Measurements from ENCODE around the gene LRRC55. TPM values are rescaled to one million over a fixed set of nuclear protein-coding genes. Genes with fewer than 3 reads are reported as not detected.

The LRRC55 gene
- total RNA-seq, 2 donors from 2014 or later = 0.04 TPM; not detected in 1

GRCh38 chr11:57153448-57153847 lies 28.3 kb upstream of the LRRC55 start:
- no peak for DNase-seq
- no peak for TF ChIP-seq CTCF (conservative IDR thresholded peaks at IDR 0.05)

GRCh38 chr11:57154739-57155138 lies 27.0 kb upstream of the LRRC55 start:
- no peaks in the 10 kb centered on the region for H3K9me3 Mint-ChIP-seq
- H3K4me3 Mint-ChIP-seq = no peak overlapping the region
- Histone ChIP-seq H3K27ac (ENCODE audit: low read depth, low read length) (no peak overlapping the region), H3K9me3 (ENCODE audit: control insufficient read depth, low read length) (no peaks in the 10 kb centered on the region), H3K27me3 (ENCODE audit: control insufficient read depth, insufficient read depth, low read length, poor library complexity, severe bottlenecking) (no peaks in the 10 kb centered on the region), H3K4me1 (ENCODE audit: control insufficient read depth, insufficient read depth, low read length) (peaks cover 5% of the 10 kb centered on the region), H3K4me3 (ENCODE audit: low read length) (no peak overlapping the region), H3K9ac (ENCODE audit: extremely low read depth, low read length, poor library complexity, severe bottlenecking) (no peak overlapping the region), H3K36me3 (ENCODE audit: control insufficient read depth, insufficient read depth, low read length) (no peaks in the 10 kb centered on the region)
- no peak for TF ChIP-seq CTCF (conservative IDR thresholded peaks at IDR 0.05)
- no peaks in the 10 kb centered on the region for H3K27me3 Mint-ChIP-seq (ENCODE audit: insufficient read depth)
- H3K27ac Mint-ChIP-seq = no peak overlapping the region
- peaks cover 22% of the 10 kb centered on the region for H3K4me1 Mint-ChIP-seq
- H3K36me3 Mint-ChIP-seq (ENCODE audit: low read depth) = no peaks in the 10 kb centered on the region
- DNase-seq = no peak
- WGBS, 2 experiments (ENCODE audit: insufficient coverage in 1 of 2, insufficient read length in 1 of 2) = 100% methylated on average over 2 of the region's 2 CpGs

More at GRCh38 chr11:57153448-57153847, 28.3 kb upstream of the LRRC55 start:
- H3K27me3 ChIP-seq (ENCODE audit: control insufficient read depth, insufficient read depth, low read length, poor library complexity, severe bottlenecking) = no peaks in the 10 kb centered on the region
- no peak overlapping the region for H3K9ac ChIP-seq (ENCODE audit: extremely low read depth, low read length, poor library complexity, severe bottlenecking)
- H3K9me3 ChIP-seq (ENCODE audit: control insufficient read depth, low read length) = no peaks in the 10 kb centered on the region
- H3K4me1 Mint-ChIP-seq = peaks cover 22% of the 10 kb centered on the region
- no peak overlapping the region for H3K27ac ChIP-seq (ENCODE audit: low read depth, low read length)
- H3K27ac Mint-ChIP-seq = no peak overlapping the region
- no peak overlapping the region for H3K4me3 ChIP-seq (ENCODE audit: low read length)
- H3K27me3 Mint-ChIP-seq (ENCODE audit: insufficient read depth) = peaks cover 2% of the 10 kb centered on the region
- H3K36me3 ChIP-seq (ENCODE audit: control insufficient read depth, insufficient read depth, low read length) = no peaks in the 10 kb centered on the region
- H3K36me3 Mint-ChIP-seq (ENCODE audit: low read depth) = no peaks in the 10 kb centered on the region
- no peaks in the 10 kb centered on the region for H3K9me3 Mint-ChIP-seq
- no peak overlapping the region for H3K4me3 Mint-ChIP-seq
- peaks cover 5% of the 10 kb centered on the region for H3K4me1 ChIP-seq (ENCODE audit: control insufficient read depth, insufficient read depth, low read length)

DNA sequence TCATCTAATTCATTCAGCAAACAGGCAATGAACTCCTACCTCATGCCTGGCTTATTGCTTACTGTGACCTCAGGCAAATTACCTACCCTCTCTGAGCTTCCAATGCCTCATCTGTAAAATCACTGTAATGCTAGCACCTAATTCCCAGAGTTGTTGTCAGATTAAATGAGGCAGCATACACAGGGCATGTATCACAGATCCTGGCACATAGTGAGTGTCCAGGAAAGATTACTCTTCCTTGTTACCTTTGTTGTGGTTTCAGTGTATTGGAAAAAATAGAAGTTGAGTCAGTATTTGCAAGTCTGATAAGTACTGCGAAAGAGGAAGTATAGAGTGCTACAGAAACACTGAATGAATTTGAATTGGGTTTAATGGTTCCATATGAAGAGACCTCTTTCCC lies 26.4 kb upstream of the LRRC55 start:
- 87 to 90% methylated on average over 1 of the region's 1 CpG for WGBS, 2 experiments (ENCODE audit: insufficient coverage in 1 of 2, insufficient read length in 1 of 2)
- Histone ChIP-seq H3K4me3 (ENCODE audit: low read length) (no peak overlapping the region), H3K36me3 (ENCODE audit: control insufficient read depth, insufficient read depth, low read length) (no peaks in the 10 kb centered on the region), H3K9me3 (ENCODE audit: control insufficient read depth, low read length) (no peaks in the 10 kb centered on the region), H3K4me1 (ENCODE audit: control insufficient read depth, insufficient read depth, low read length) (peaks cover 3% of the 10 kb centered on the region), H3K27me3 (ENCODE audit: control insufficient read depth, insufficient read depth, low read length, poor library complexity, severe bottlenecking) (no peaks in the 10 kb centered on the region), H3K9ac (ENCODE audit: extremely low read depth, low read length, poor library complexity, severe bottlenecking) (no peak overlapping the region), H3K27ac (ENCODE audit: low read depth, low read length) (no peak overlapping the region)
- no peaks in the 10 kb centered on the region for H3K36me3 Mint-ChIP-seq (ENCODE audit: low read depth)
- peaks cover 2% of the 10 kb centered on the region for H3K27me3 Mint-ChIP-seq (ENCODE audit: insufficient read depth)
- DNase-seq = no peak
- H3K9me3 Mint-ChIP-seq = no peaks in the 10 kb centered on the region
- no peak overlapping the region for H3K4me3 Mint-ChIP-seq
- no peak for TF ChIP-seq CTCF (conservative IDR thresholded peaks at IDR 0.05)
- peaks cover 19% of the 10 kb centered on the region for H3K4me1 Mint-ChIP-seq
- H3K27ac Mint-ChIP-seq = no peak overlapping the region
